ENCODE results near the gene ZNF804A. TPM values are rescaled to one million over a fixed set of nuclear protein-coding genes. Genes with fewer than 3 reads are reported as not detected.

ZNF804A gene
- total RNA-seq, 1 donor from 2014 or later: not detected

DNA sequence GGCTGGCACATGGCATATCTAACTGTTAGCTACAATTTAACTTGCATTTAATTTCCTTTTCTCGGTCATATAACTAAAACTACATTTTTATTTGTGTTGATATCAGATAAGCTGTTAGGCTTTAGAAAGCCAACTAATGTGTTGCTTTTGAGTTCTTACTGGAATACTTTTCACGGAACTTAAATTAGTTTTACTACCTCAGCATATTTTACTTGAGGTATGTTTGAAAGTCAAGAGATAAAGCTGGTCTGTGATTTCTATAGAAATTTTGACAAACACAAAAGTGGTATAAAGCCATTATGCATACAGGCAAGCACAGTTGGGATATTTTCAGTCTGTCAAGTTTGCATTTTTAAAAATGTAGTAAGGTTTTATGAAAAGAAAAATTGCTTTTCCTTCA, 162.6 kb downstream of the ZNF804A start:
- Mint-ChIP-seq H3K36me3 (ENCODE audit: unreplicated experiment) (no peaks in the 10 kb centered on the region), H3K4me3 (ENCODE audit: unreplicated experiment) (no peak overlapping the region), H3K9me3 (ENCODE audit: unreplicated experiment) (no peaks in the 10 kb centered on the region), H3K27ac (ENCODE audit: unreplicated experiment) (no peak overlapping the region), H3K27me3 (ENCODE audit: unreplicated experiment) (no peaks in the 10 kb centered on the region), H3K4me1 (ENCODE audit: unreplicated experiment) (no peaks in the 10 kb centered on the region)
- DNase-seq (ENCODE audit: extremely low spot score, unreplicated experiment): no peak
- TF ChIP-seq, protein P1, sequence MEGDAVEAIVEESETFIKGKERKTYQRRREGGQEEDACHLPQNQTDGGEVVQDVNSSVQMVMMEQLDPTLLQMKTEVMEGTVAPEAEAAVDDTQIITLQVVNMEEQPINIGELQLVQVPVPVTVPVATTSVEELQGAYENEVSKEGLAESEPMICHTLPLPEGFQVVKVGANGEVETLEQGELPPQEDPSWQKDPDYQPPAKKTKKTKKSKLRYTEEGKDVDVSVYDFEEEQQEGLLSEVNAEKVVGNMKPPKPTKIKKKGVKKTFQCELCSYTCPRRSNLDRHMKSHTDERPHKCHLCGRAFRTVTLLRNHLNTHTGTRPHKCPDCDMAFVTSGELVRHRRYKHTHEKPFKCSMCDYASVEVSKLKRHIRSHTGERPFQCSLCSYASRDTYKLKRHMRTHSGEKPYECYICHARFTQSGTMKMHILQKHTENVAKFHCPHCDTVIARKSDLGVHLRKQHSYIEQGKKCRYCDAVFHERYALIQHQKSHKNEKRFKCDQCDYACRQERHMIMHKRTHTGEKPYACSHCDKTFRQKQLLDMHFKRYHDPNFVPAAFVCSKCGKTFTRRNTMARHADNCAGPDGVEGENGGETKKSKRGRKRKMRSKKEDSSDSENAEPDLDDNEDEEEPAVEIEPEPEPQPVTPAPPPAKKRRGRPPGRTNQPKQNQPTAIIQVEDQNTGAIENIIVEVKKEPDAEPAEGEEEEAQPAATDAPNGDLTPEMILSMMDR (IDR thresholded peaks at IDR 0.05): no peak

DNA sequence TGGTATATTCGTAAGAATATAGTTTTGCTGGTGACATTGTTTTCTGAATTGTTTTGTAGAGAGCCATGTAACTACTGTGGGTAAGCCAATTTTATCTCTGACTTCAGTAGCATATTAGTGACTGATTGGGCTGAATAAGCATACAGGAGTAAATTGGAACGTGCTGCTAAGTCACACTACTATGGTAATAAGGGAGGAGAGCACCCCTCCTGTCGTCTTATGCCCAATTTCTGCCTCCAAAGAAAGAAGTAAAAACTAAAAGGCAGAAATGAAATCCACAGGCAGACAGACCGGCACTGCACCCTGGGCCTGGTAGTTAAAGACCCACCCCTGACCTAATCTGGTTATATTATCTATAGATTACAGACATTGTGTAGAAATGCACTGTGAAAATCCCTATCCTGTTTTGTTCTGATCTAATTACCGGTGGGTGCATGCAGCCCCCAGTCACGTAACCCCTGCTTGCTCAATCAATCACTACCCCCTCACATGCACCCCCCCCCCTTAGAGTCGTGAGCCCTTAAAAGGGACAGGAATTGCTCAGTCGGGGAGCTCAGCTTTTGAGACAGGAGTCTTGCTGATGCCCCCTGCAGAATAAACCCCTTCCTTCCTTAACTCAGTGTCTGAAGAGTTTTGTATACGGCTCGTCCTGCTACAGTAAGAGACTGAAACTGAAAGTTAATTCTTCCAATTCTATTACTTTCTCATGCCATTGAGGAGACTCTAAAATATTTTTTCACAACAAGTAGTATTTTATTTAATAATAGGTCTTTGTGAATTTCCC, 167.0 kb downstream of the ZNF804A start:
- Mint-ChIP-seq H3K27ac (ENCODE audit: unreplicated experiment) (no peak overlapping the region), H3K4me1 (ENCODE audit: unreplicated experiment) (no peaks in the 10 kb centered on the region), H3K9me3 (ENCODE audit: unreplicated experiment) (no peaks in the 10 kb centered on the region), H3K27me3 (ENCODE audit: unreplicated experiment) (no peaks in the 10 kb centered on the region), H3K36me3 (ENCODE audit: unreplicated experiment) (no peaks in the 10 kb centered on the region), H3K4me3 (ENCODE audit: unreplicated experiment) (peak overlapping the region; percentile 32)
- no peak for DNase-seq (ENCODE audit: extremely low spot score, unreplicated experiment)
- TF ChIP-seq, protein P1 (IDR thresholded peaks at IDR 0.05): no peak

DNA sequence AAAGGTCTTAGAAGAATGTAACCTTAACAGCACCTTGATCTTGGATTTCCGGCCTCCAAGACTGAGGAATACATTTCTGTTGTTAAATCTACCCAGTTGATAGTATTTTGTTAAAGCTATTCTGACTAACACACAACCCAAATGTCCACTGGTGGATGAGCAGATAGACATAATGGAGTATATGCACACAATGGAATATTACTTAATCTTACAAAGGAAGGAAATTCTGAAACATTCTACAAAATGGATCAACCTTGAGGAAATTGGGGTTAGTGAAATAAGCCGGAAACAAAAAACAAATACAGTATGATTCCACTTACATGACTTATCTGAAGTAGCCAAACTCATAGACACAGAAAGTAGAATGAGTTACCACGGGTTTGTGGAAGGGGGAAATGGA, 168.7 kb downstream of the ZNF804A start:
- H3K4me1 Mint-ChIP-seq (ENCODE audit: unreplicated experiment): no peaks in the 10 kb centered on the region
- no peaks in the 10 kb centered on the region for H3K36me3 Mint-ChIP-seq (ENCODE audit: unreplicated experiment)
- no peak overlapping the region for H3K27ac Mint-ChIP-seq (ENCODE audit: unreplicated experiment)
- H3K4me3 Mint-ChIP-seq (ENCODE audit: unreplicated experiment): no peak overlapping the region
- TF ChIP-seq, protein P1 (IDR thresholded peaks at IDR 0.05): no peak
- DNase-seq (ENCODE audit: extremely low spot score, unreplicated experiment): no peak
- H3K9me3 Mint-ChIP-seq (ENCODE audit: unreplicated experiment): no peaks in the 10 kb centered on the region
- H3K27me3 Mint-ChIP-seq (ENCODE audit: unreplicated experiment): no peaks in the 10 kb centered on the region

DNA sequence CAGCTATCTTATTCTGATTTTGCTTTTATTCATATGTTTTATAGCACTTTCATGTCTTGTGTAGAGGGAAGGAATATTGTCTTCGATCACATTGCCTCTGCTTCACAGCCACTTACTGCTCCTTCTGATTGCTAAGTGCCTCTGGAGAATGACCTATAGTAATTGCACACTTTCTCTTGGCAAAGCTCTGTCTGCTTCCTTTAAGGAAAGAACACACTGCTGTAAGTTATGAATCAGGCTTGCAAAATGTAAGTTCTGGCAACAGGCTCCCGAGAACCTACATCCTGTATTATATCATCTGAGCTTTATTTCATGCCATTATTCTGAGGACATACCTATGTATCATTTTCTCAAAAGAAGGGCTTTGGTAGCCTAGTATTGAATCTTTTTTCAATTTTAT, 170.7 kb downstream of the ZNF804A start:
- TF ChIP-seq, protein P1 (IDR thresholded peaks at IDR 0.05): no peak
- no peak overlapping the region for H3K27ac Mint-ChIP-seq (ENCODE audit: unreplicated experiment)
- no peaks in the 10 kb centered on the region for H3K4me1 Mint-ChIP-seq (ENCODE audit: unreplicated experiment)
- no peaks in the 10 kb centered on the region for H3K27me3 Mint-ChIP-seq (ENCODE audit: unreplicated experiment)
- no peak overlapping the region for H3K4me3 Mint-ChIP-seq (ENCODE audit: unreplicated experiment)
- H3K36me3 Mint-ChIP-seq (ENCODE audit: unreplicated experiment): no peaks in the 10 kb centered on the region
- no peaks in the 10 kb centered on the region for H3K9me3 Mint-ChIP-seq (ENCODE audit: unreplicated experiment)
- DNase-seq (ENCODE audit: extremely low spot score, unreplicated experiment): no peak

GRCh38 chr2:184769686-184770085, 171.4 kb downstream of the ZNF804A start:
- no peaks in the 10 kb centered on the region for H3K9me3 Mint-ChIP-seq (ENCODE audit: unreplicated experiment)
- H3K4me3 Mint-ChIP-seq (ENCODE audit: unreplicated experiment): no peak overlapping the region
- no peak overlapping the region for H3K27ac Mint-ChIP-seq (ENCODE audit: unreplicated experiment)
- H3K36me3 Mint-ChIP-seq (ENCODE audit: unreplicated experiment): no peaks in the 10 kb centered on the region
- no peaks in the 10 kb centered on the region for H3K27me3 Mint-ChIP-seq (ENCODE audit: unreplicated experiment)
- TF ChIP-seq, protein P1 (IDR thresholded peaks at IDR 0.05): no peak
- no peaks in the 10 kb centered on the region for H3K4me1 Mint-ChIP-seq (ENCODE audit: unreplicated experiment)
- no peak for DNase-seq (ENCODE audit: extremely low spot score, unreplicated experiment)

Measured in osteocyte (in vitro differentiated cells).